HepG2 (cell line): ENCODE data around the gene SLC15A2. TPM values are rescaled to one million over a fixed set of nuclear protein-coding genes. Genes with fewer than 3 reads are reported as not detected.

Experiments used
- ATAC-seq: fragments of 200-7000 bp; cut with Tn5 transposase; 3 replicates; pipeline ENCODE4 v1.9.1; 2020; ENCODE audit warnings: mild to moderate bottlenecking, moderate library complexity
- BruUV-seq: library from RNA; stranded (reverse); fragments of 400-500 nt; replicated peaks from 2 replicates; lab custom pipeline; 2021; lab: Mats Ljungman, UMichigan
- CTCF ChIA-PET: fragments of 300-600 bp; formaldehyde crosslinking; extraction: SDS; loops from one replicate; lab custom pipeline; 2021; ENCODE audit warnings: low total read pairs, inconsistent platforms, low intra/inter-chr PET ratio; lab: Yijun Ruan, JAX
- POLR2A ChIA-PET: fragments of 350-600 bp; sonication (Branson Sonifier 250); formaldehyde crosslinking; loops from one replicate; lab custom pipeline; 2020; ENCODE audit warnings: antibody characterized with exemption, inconsistent platforms; lab: Yijun Ruan, JAX
- DNase-seq: peaks from one replicate; pipeline ENCODE4 v3.0.0-alpha.2; 2015; ENCODE audit warnings: low spot score
- FAIRE-seq: peaks from 3 replicates; lab custom pipeline; 2011; peaks lifted over from hg19 to GRCh38; lab: Jason Lieb, UNC
- H2AFZ ChIP-seq: one replicate; pipeline ENCODE4 v1.6.1; 2011; ENCODE audit warnings: low read length, inconsistent platforms
- H3K27ac ChIP-seq: fragments of 300-600 bp; 3 replicates; pipeline ENCODE4 v1.8.0; 2011; ENCODE audit warnings: mixed run types, mild to moderate bottlenecking, mixed read lengths, low read length, inconsistent platforms; ENCODE audit not compliant: insufficient read depth; ENCODE audit errors: extremely low read length
- H3K27me3 ChIP-seq, 2 experiments: fragments of 200-600 bp in 1 of 2; 2 replicates in 1 of 2; 3 replicates in 1 of 2; pipeline versions ENCODE4 v1.6.0 to v1.8.0; 2011; ENCODE audit warnings: low read length in 2 of 2, mild to moderate bottlenecking in 2 of 2, moderate library complexity in 2 of 2, inconsistent platforms in 1 of 2; ENCODE audit not compliant: insufficient read depth in 2 of 2, control insufficient read depth in 1 of 2
- H3K36me3 ChIP-seq, 2 experiments: fragments of 200-600 bp in 1 of 2; replicated peaks in 1 of 2; 2 replicates in 1 of 2; 3 replicates in 1 of 2; pipeline versions ENCODE4 v1.5.1 to v1.8.0; 2011; ENCODE audit warnings: low read length in 2 of 2, inconsistent platforms in 1 of 2; ENCODE audit not compliant: insufficient read depth in 2 of 2, control insufficient read depth in 1 of 2
- H3K4me1 ChIP-seq: 2 replicates; pipeline ENCODE4 v1.5.1; 2012; ENCODE audit warnings: low read length, inconsistent platforms; ENCODE audit not compliant: insufficient read depth
- H3K4me2 ChIP-seq: 2 replicates; pipeline ENCODE4 v1.6.0; 2011; ENCODE audit warnings: low read depth, low read length, inconsistent platforms
- H3K4me3 ChIP-seq, 3 experiments: fragments of 200-600 bp in 1 of 3; sonication (generic), shearing (Covaris generic) in 1 of 3; replicated peaks in 1 of 3; 2 replicates each; pipeline ENCODE4 v1.5.1; 2011 to 2016; ENCODE audit warnings: low read length in 3 of 3, inconsistent platforms in 2 of 3, low read depth in 2 of 3, mild to moderate bottlenecking in 2 of 3, control low read depth in 1 of 3, mixed read lengths in 1 of 3; ENCODE audit not compliant: insufficient read depth in 1 of 3
- H3K79me2 ChIP-seq: one replicate; pipeline ENCODE4 v1.6.1; 2011; ENCODE audit warnings: low read length, inconsistent platforms; ENCODE audit not compliant: insufficient read depth
- H3K9ac ChIP-seq: 2 replicates; pipeline ENCODE4 v1.6.0; 2011; ENCODE audit warnings: mild to moderate bottlenecking, low read depth, low read length, inconsistent platforms; ENCODE audit not compliant: insufficient read depth
- H3K9me3 ChIP-seq: 2 replicates; pipeline ENCODE4 v1.5.1; 2012; ENCODE audit warnings: mild to moderate bottlenecking, low read length
- H4K20me1 ChIP-seq: 2 replicates; pipeline ENCODE4 v1.6.0; 2011; ENCODE audit warnings: inconsistent platforms, mild to moderate bottlenecking, low read length, moderate library complexity; ENCODE audit not compliant: insufficient read depth
- HES4 ChIP-seq: sonication (generic); formaldehyde crosslinking; IDR thresholded peaks from 2 replicates; pipeline ENCODE4 v1.9.0; 2021; ENCODE audit warnings: mild to moderate bottlenecking, missing genetic modification reagents, borderline replicate concordance
- MAFF ChIP-seq: IDR thresholded peaks from 2 replicates; pipeline ENCODE4 v1.6.1; 2011; ENCODE audit warnings: low read depth, low read length, improper control_type of control experiment
- MAFK ChIP-seq, 2 experiments: IDR thresholded peaks in 1 of 2; conservative IDR thresholded peaks in 1 of 2; 2 replicates each; pipeline ENCODE4 v1.6.1; 2011; ENCODE audit warnings: improper control_type of control experiment in 2 of 2, low read length in 2 of 2
- TAF15 ChIP-seq: fragments of 200-400 bp; formaldehyde crosslinking; IDR thresholded peaks from one replicate; pipeline ENCODE4 v1.6.1; 2018; ENCODE audit warnings: mild to moderate bottlenecking, low read depth, low read length; ENCODE audit not compliant: poor library complexity, severe bottlenecking
- in situ Hi-C: cut with HindIII; loops from 2 replicates; pipeline ENCODE4 v1.10.0; 2017; ENCODE audit warnings: low pct_unique_long_range_greater_than_20kb; ENCODE audit not compliant: extremely low pct_ligation_motif_present
- intact Hi-C: fragments of 100-400 bp; cut with micrococcal nuclease; formaldehyde crosslinking; loops from one replicate; pipeline ENCODE4 v1.10.0; 2022; ENCODE audit not compliant: unreplicated experiment
- polyA plus RNA-seq, 8 experiments: library from polyadenylated mRNA; depleted of rRNA in 3 of 8; stranded (reverse) in 7 of 8; unstranded in 1 of 8; fragments of >200 nt; fragmentation: Illumina TruSeq in 4 of 8; extraction: Trizol in 4 of 8; gene quantifications; 2 replicates each; pipeline versions ENCODE4 v1.2.1 to v1.2.3, GENCODE V29; 2011 to 2016; ENCODE audit warnings: low read depth in 4 of 8, missing spikeins in 1 of 8, mixed read lengths in 1 of 8; ENCODE audit not compliant: insufficient read depth in 1 of 8
- total RNA-seq, 5 experiments: library from RNA; depleted of rRNA; stranded (reverse); fragments of >200 nt; fragmentation: Illumina TruSeq; extraction: Trizol; gene quantifications; 2 replicates each; pipeline ENCODE4 v1.2.3, GENCODE V29; 2016; ENCODE audit warnings: low read depth in 1 of 5
- TF ChIP-seq, protein P1 (sequence below), 2 experiments: sonication (generic) in 1 of 2; formaldehyde crosslinking in 1 of 2; IDR thresholded peaks; 2 replicates each; pipeline versions ENCODE4 v1.5.1 to v1.6.1; 2011 to 2020; ENCODE audit warnings: borderline replicate concordance in 1 of 2, low read depth in 1 of 2, low read length in 1 of 2, mild to moderate bottlenecking in 1 of 2, missing genetic modification reagents in 1 of 2, moderate library complexity in 1 of 2

The SLC15A2 gene
- total and polyA plus RNA-seq, 2 of the 13 experiments (the other 11 are each of a cell fraction or from before 2014, with no cell fraction given): 1.0 to 1.4 TPM

DNA sequence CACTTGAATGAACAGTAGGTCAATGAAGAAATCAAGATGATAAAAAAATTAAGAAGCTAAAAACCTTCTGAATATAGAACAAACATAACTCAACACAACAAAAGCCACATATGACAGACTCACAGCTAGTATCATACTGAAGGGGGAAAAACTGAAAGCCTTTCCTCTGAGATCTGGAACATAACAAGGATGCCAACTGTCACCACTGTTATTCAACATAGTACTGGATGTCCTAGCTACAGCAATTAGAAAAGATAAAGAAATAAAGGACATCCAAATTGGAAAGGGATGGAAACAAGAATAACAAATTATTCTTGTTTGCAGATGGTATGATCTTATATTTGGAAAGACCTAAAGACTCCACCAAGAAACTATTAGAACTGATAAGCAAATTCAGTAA lies 67.1 kb downstream of the SLC15A2 start (continued):
- TF ChIP-seq HES4 (CRISPR knock-in tag) (no peak), TAF15 (no peak)

DNA sequence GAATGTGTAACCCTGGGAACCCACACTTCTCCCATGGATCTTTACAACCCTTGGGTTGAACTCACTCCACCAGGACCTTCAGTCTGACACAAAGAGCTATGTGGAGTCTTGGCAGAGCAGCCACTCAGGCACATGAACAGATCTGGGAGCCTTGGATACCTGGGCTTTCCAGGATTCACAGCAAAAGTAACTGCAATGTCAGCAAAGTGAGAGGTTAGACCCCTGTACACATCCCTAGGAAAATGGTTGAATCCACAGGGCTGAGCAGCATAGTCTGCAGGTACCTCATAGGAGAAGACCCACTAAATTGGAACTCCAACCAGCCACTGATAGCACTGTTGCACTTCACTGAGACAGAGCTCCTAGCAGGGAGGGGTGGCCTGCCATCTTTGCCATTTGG lies 68.2 kb downstream of the SLC15A2 start:
- DNase-seq (no peak), FAIRE-seq (no peak), ATAC-seq (no peak)
- CTCF ChIA-PET: no interaction called here
- no peaks in the 10 kb centered on the region for H3K4me1 ChIP-seq
- H3K79me2 ChIP-seq: no peaks in the 10 kb centered on the region
- POLR2A ChIA-PET: no interaction called here
- in situ Hi-C loops: no loop called here
- H4K20me1 ChIP-seq: no peaks in the 10 kb centered on the region
- H3K27me3 ChIP-seq: no peaks in the 10 kb centered on the region
- H3K4me2 ChIP-seq: no peak overlapping the region
- H2AFZ ChIP-seq: no peak overlapping the region
- no peak overlapping the region for H3K4me3 ChIP-seq
- no peak overlapping the region for H3K9ac ChIP-seq
- intact Hi-C loops: no loop called here
- TF ChIP-seq, protein P1, sequence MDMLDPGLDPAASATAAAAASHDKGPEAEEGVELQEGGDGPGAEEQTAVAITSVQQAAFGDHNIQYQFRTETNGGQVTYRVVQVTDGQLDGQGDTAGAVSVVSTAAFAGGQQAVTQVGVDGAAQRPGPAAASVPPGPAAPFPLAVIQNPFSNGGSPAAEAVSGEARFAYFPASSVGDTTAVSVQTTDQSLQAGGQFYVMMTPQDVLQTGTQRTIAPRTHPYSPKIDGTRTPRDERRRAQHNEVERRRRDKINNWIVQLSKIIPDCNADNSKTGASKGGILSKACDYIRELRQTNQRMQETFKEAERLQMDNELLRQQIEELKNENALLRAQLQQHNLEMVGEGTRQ (IDR thresholded peaks at IDR 0.05; ENCODE audit: low read depth, low read length): no peak
- TF ChIP-seq, protein P1 (CRISPR knock-in tag; IDR thresholded peaks at IDR 0.05; ENCODE audit: borderline replicate concordance): no peak
- TF ChIP-seq MAFF: peak; percentile 76
- peak; percentile 68 to 83 for TF ChIP-seq MAFK (conservative IDR thresholded peaks at IDR 0.05 in 1 of 2, IDR thresholded peaks at IDR 0.05 in 1 of 2; ENCODE audit: low read length in 2 of 2)
- no TSS peak for BruUV-seq
- no peaks in the 10 kb centered on the region for H3K9me3 ChIP-seq
- H3K27ac ChIP-seq: no peak overlapping the region
- no peaks in the 10 kb centered on the region for H3K36me3 ChIP-seq
